NCI-H2107 treated with DMSO at 0.1 percent for 48 hours (cell line): ENCODE results near the gene BICD2.

Experiments
- DNase-seq: peaks from one replicate; lab custom pipeline; 2025; ENCODE audit not compliant: unreplicated experiment; lab: John Stamatoyannopoulos, UW

BICD2 gene

GRCh38 chr9:92728831-92729734, 35.5 kb downstream of the BICD2 start:
- no peak for DNase-seq

GRCh38 chr9:92727716-92728700, 36.6 kb downstream of the BICD2 start:
- DNase-seq, result no peak

- no peak for DNase-seq
Observed at GRCh38 chr9:92726971-92727715, 37.5 kb downstream of the BICD2 start.

GRCh38 chr9:92726348-92726747, 38.3 kb downstream of the BICD2 start:
- no peak for DNase-seq

GRCh38 chr9:92725766-92726165, 38.9 kb downstream of the BICD2 start:
- DNase-seq, result no peak

- no peak for DNase-seq
Observed at GRCh38 chr9:92725266-92725545, 39.4 kb downstream of the BICD2 start.

GRCh38 chr9:92724528-92725265, 39.9 kb downstream of the BICD2 start:
- no peak for DNase-seq

GRCh38 chr9:92723801-92724323, 40.8 kb downstream of the BICD2 start:
- no peak for DNase-seq

- DNase-seq, result no peak
Observed at GRCh38 chr9:92723299-92723625, 41.4 kb downstream of the BICD2 start.

GRCh38 chr9:92722386-92723298, 42.0 kb downstream of the BICD2 start:
- DNase-seq, result no peak

GRCh38 chr9:92721548-92721947, 43.1 kb downstream of the BICD2 start:
- DNase-seq, result no peak

- DNase-seq, result no peak
Observed at GRCh38 chr9:92720807-92721535, 43.7 kb downstream of the BICD2 start.

GRCh38 chr9:92720209-92720765, 44.3 kb downstream of the BICD2 start:
- no peak for DNase-seq

- no peak for DNase-seq
Observed at GRCh38 chr9:92719028-92719647, 45.5 kb downstream of the BICD2 start.

GRCh38 chr9:92718086-92719001, 46.3 kb downstream of the BICD2 start:
- DNase-seq, result no peak

GRCh38 chr9:92717201-92718085, 47.2 kb downstream of the BICD2 start:
- no peak for DNase-seq
